SJSA1 (cell line): Measurements from ENCODE around the gene ANAPC2. TPM values are rescaled to one million over a fixed set of nuclear protein-coding genes. Genes with fewer than 3 reads are reported as not detected.

Experiments used
- DNase-seq, 2 experiments: peaks; one replicate each; pipeline ENCODE4 v3.0.0-alpha.2; 2015 to 2020; ENCODE audit warnings: low spot score in 2 of 2, low read depth in 1 of 2
- H3K27ac ChIP-seq: fragments of 250-450 bp; sonication (Bioruptor Pico); 2 replicates; pipeline ENCODE4 v1.5.1; 2020; ENCODE audit warnings: mild to moderate bottlenecking, moderate library complexity
- H3K27me3 ChIP-seq: fragments of 250-450 bp; sonication (Bioruptor Pico); replicated peaks from 2 replicates; pipeline ENCODE4 v1.5.1; 2020; ENCODE audit warnings: mild to moderate bottlenecking, moderate library complexity
- H3K36me3 ChIP-seq: fragments of 250-450 bp; sonication (Bioruptor Pico); 2 replicates; pipeline ENCODE4 v1.5.1; 2020; ENCODE audit warnings: mild to moderate bottlenecking
- H3K4me1 ChIP-seq: fragments of 250-450 bp; sonication (Bioruptor Pico); replicated peaks from 2 replicates; pipeline ENCODE4 v1.6.1; 2021; ENCODE audit warnings: mild to moderate bottlenecking
- H3K4me3 ChIP-seq: fragments of 250-450 bp; sonication (Bioruptor Pico); 2 replicates; pipeline ENCODE4 v1.5.1; 2020; ENCODE audit warnings: mild to moderate bottlenecking
- H3K9me3 ChIP-seq: fragments of 250-450 bp; sonication (Bioruptor Pico); replicated peaks from 2 replicates; pipeline ENCODE4 v1.5.1; 2020; ENCODE audit warnings: mild to moderate bottlenecking
- total RNA-seq: library from RNA; depleted of rRNA; stranded (reverse); fragments of >200 nt; shearing (Covaris generic); gene quantifications from 2 replicates; pipeline ENCODE4 v1.2.3, GENCODE V29; 2014

Gene ANAPC2
- total RNA-seq, 1 experiment from 2014 or later = 13.7 TPM

GRCh38 chr9:137229903-137230704 is 41.7 kb upstream of the ANAPC2 start:
- H3K9me3 ChIP-seq = no peaks in the 10 kb centered on the region
- peaks cover 39% of the 10 kb centered on the region for H3K27me3 ChIP-seq
- no peak for DNase-seq
- H3K27ac ChIP-seq = no peak overlapping the region
- H3K36me3 ChIP-seq = no peaks in the 10 kb centered on the region
- H3K4me3 ChIP-seq = no peak overlapping the region
- H3K4me1 ChIP-seq = peaks cover 5% of the 10 kb centered on the region

DNA sequence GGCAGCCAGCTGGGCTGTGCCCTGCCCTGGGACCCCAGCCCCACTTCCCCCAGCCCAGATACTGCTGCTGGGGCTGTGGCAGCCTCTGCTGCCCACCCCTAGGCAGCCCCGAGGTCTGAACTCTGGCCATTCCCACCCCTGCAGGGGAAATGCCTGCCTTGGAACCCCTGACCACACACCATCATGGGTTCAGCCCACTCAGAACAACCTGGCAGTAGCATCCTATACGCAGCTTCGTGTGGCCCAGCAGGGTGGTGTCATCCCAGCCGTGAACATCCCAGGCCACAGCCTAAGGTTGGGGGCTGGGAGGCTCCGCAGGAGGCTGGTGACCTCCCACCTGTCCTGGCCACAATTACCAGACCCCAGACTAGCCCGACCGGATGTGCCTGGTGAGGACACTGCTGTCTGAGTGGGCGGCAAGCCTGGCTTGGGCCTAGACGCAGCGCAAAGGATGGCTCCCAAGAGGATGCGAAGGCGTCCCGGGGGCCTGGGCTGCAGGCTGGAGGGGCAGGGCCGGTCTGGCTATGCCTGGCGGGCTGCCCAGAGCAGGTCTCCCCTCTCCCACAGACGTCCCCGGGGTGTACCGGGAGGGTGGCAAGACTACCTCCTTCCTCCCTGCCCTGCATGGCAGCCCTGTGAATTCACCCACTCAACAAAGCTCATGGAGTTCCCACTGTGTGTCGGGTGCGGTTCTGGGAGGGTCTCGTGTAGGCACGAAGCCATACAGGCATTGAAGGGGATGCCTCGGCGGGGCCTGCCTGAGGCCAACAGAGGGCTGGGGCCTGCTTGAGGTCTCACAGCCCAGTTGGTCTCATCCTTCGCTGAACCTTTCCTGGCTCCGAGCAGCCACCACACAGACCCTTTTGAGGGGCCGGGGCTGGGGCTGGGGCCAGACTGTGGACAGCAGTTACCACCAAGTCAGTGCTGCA is 40.9 kb upstream of the ANAPC2 start:
- DNase-seq = no peak
- H3K4me3 ChIP-seq = no peak overlapping the region
- H3K9me3 ChIP-seq = no peaks in the 10 kb centered on the region
- H3K27ac ChIP-seq = no peak overlapping the region
- peaks cover 6% of the 10 kb centered on the region for H3K4me1 ChIP-seq
- no peaks in the 10 kb centered on the region for H3K36me3 ChIP-seq
- H3K27me3 ChIP-seq = peaks cover 35% of the 10 kb centered on the region

GRCh38 chr9:137228506-137228967 is 40.2 kb upstream of the ANAPC2 start:
- DNase-seq = no peak
- Histone ChIP-seq H3K4me1 (peaks cover 12% of the 10 kb centered on the region), H3K4me3 (no peak overlapping the region)

GRCh38 chr9:137227853-137228505 is 39.6 kb upstream of the ANAPC2 start:
- H3K36me3 ChIP-seq = peaks cover 3% of the 10 kb centered on the region; the same call in 1 of the 2 replicates
- no peaks in the 10 kb centered on the region for H3K9me3 ChIP-seq
- peaks cover 14% of the 10 kb centered on the region for H3K4me1 ChIP-seq
- H3K27me3 ChIP-seq = peaks cover 28% of the 10 kb centered on the region
- no peak overlapping the region for H3K27ac ChIP-seq
- H3K4me3 ChIP-seq = no peak overlapping the region
- DNase-seq = no peak

More at GRCh38 chr9:137228506-137228967, 40.2 kb upstream of the ANAPC2 start:
- Histone ChIP-seq H3K27ac (no peak overlapping the region), H3K36me3 (peaks cover 2% of the 10 kb centered on the region; the same call in 1 of the 2 replicates), H3K27me3 (peaks cover 32% of the 10 kb centered on the region), H3K9me3 (no peaks in the 10 kb centered on the region)

GRCh38 chr9:137227054-137227852 is 38.9 kb upstream of the ANAPC2 start, which contains the start of gene RNF224:
Gene RNF224, plus strand, starts transcription at chr9:137227502. Its CDS starts 834 bp downstream, at chr9:137228336.
- peak; percentile 55 to 74 for DNase-seq
- no peak within 1 kb of the TSS for H3K27ac ChIP-seq
- H3K9me3 ChIP-seq = no peaks in the 10 kb centered on the region
- peaks cover 3% of the 10 kb centered on the region; the same call in 1 of the 2 replicates for H3K36me3 ChIP-seq
- peaks cover 20% of the 10 kb centered on the region; the same call in 1 of the 2 replicates for H3K27me3 ChIP-seq
- H3K4me1 ChIP-seq = peaks cover 19% of the 10 kb centered on the region
- H3K4me3 ChIP-seq = no peak within 1 kb of the TSS

DNA sequence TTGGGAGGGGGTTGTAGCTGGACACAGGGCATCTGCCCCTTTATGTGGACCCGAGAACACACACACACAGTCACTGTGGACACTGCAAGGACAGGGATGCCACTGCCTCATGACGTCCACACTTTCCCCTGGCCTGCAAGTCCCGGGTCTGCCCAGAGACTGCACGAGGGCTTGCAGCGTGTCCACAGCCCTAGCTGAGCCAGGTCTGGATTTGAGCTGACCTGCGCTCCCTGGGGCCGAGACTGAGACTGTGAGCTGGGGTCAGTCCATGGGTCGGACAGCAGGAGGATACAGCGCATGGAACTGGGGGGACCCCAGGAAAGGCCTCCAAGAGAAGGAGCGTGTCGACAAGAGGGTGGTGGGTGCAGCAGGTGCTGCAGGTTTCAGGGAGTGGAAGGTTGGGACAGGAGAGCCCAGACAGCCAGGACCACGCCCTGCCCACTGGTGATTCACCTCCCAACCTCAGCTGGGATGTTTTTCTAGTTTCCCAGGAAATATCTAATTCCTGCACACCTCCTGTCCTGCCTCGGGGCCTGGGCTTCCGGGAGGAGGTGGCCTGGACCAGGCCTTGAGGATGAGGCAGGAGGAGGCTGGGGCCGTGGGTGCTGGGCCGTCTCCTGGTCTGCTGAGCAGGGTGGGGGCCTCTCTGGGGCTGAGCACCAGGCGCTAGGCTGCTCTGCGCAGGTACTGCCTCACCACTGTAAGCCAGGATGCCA is 38.1 kb upstream of the ANAPC2 start:
- Histone ChIP-seq H3K27me3 (peaks cover 13% of the 10 kb centered on the region; the same call in 1 of the 2 replicates), H3K27ac (no peak overlapping the region), H3K4me3 (no peak overlapping the region), H3K9me3 (no peaks in the 10 kb centered on the region), H3K4me1 (peaks cover 19% of the 10 kb centered on the region), H3K36me3 (peaks cover 3% of the 10 kb centered on the region; the same call in 1 of the 2 replicates)
- DNase-seq = no peak

GRCh38 chr9:137225699-137226331 is 37.5 kb upstream of the ANAPC2 start:
- peaks cover 11% of the 10 kb centered on the region; the same call in 1 of the 2 replicates for H3K27me3 ChIP-seq
- no peak overlapping the region for H3K4me3 ChIP-seq
- peaks cover 19% of the 10 kb centered on the region for H3K4me1 ChIP-seq

DNA sequence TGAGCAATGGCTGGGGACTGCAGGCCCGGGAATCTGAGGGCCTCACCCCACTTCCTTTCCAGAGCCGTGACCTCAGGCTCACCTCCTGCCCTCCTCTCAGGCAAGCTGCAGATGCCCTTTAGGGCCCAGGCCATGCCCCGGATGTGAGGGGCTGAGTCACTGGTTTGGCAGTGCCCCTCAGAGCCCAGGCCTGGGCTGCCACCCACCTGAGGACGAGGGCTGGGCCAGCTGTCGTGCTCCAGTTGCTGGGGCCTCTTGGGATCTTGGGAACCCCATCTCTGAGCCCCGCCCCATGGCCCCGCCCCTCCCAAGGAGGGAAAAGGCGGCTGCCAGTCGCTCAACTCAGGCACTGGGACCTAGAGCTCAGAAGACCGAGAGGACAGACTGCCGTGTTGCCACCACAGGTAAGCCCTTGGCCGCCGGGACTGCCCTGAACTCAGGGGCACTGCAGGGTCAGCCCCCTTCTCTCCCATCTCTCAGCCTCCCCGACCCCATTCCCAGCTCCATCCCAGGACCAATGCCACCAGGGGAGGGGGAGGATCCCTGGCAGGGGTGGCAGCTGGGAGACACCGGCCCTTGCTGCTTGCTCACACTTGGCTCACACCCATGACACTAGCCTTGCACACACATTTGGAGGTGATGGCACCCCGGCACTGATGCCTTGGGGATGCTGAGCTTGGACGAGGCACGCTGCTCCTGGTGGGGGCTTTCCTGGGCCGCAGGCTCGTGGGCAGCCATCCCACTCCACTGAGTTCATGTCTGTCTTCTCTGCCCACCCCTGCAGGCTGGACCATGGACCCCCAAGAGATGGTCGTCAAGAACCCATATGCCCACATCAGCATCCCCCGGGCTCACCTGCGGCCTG is 36.7 kb upstream of the ANAPC2 start, which contains the start of gene CYSRT1:
TSS of gene CYSRT1 (plus strand) at position 345 of the 865 bp plus-strand sequence. CDS start at position 793, 448 bp downstream.
- Histone ChIP-seq H3K36me3 (peaks cover 3% of the 10 kb centered on the region; the same call in 1 of the 2 replicates), H3K27ac (no peak within 1 kb of the TSS), H3K4me1 (peaks cover 19% of the 10 kb centered on the region), H3K9me3 (no peaks in the 10 kb centered on the region), H3K27me3 (peaks cover 3% of the 10 kb centered on the region; the same call in 1 of the 2 replicates), H3K4me3 (peak within 1 kb of the TSS; percentile 82)
- no peak for DNase-seq

More at GRCh38 chr9:137225699-137226331, 37.5 kb upstream of the ANAPC2 start:
- Histone ChIP-seq H3K36me3 (peaks cover 3% of the 10 kb centered on the region; the same call in 1 of the 2 replicates), H3K9me3 (no peaks in the 10 kb centered on the region), H3K27ac (no peak overlapping the region)
- DNase-seq = no peak

DNA sequence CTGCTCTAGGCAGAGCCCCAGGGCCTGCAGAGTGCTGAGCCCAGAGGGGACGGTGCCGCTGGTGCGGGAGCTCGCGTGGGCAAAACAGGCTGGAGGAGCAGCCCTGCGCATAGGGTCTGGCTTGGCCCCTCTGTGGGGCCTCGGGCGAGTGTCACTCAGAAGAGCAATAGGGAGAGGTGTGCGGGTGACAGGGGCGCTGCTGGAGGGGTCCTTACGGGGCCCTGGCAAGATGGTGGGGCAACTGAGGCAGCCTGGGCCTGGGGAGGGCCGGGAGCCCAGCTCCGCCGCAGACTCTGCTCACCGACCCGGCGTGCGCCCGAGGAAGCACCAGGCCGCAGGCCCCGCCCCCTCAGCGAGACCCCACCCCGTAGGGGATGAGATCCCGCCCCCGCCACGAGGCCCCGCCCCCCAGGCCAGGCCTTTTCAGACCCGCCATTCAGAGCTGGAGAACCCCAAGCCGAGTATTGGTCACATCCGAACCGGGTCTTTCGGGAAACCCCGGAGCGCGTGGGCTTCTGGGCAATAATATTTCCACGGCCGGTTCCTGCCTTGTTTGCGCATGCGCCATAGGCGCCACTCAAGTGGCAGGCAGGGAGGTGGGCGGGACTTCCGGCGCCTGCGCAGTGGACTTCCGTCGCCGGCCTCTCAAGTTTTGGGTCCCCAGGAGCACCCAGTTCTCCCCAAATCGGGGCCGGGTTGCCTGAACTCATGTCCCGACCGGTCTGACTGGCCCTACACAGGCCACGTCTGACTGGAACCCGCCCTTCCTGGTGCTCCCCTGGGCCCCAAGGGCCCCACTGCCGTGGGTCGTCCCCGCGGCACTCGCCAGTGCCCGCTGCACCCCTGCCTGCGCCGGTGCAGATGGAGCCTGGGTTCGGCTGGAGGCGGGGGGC is 35.0 kb upstream of the ANAPC2 start:
- Histone ChIP-seq H3K9me3 (no peaks in the 10 kb centered on the region), H3K36me3 (peaks cover 10% of the 10 kb centered on the region), H3K27me3 (no peaks in the 10 kb centered on the region; the same call in 1 of the 2 replicates), H3K4me3 (peak overlapping the region; percentile 82), H3K4me1 (peaks cover 27% of the 10 kb centered on the region), H3K27ac (peak overlapping the region; percentile 50)
- DNase-seq = peak; percentile 88 to 98
